ENCODE data around the gene MTMR6.

Gene MTMR6

DNA sequence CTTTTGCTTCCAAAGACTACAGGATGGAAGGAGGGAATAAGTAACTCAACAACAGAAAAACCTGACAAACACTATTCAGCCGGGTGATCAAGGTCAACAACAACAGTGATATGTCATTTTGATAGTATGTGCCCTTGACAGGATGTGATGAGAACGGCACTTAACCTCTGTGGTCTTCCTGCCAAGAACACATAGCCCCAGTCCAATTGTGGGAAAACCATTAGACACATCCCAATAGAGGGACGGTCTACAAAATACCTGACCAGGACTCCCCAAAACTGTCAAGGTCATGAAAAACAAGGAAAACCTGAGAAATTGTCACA lies 72.1 kb downstream of the MTMR6 start:
- DNase-seq (ENCODE audit: low spot score): no peak

DNA sequence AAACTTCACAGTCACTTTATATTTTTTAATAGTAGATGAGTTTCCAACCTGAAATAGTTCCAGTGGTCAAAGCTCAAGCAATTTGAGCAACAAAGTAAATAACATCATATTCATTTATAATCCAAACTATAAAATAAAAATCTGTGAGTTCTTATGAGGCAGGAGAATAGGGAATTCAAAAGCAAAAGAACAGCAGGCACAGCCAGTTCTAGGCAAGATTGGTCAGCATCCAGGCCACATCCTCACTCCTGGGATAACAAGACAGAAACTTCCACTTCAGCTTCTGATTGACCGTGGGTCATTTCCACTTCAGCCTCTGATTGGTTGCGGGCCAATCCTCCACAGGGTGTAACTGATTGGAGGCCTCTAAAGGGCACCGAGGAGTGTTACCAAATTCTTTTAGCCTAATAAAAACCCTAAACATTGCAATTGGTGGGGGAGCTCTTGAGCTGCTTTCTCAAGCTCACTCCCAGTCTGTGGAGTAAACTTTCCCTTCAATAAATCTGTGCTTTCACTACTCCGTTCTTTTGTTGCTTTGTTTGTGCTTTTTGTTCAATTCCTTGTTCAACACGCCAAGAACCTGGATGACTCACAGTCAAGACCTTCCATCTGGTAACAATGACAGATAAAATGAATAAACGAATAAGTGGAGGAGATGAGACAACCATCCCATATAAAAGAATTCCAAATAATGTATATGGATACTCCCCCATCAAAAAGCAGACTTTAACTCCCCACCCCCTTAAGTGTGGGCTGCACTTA lies 72.6 kb downstream of the MTMR6 start:
- no peak for DNase-seq (ENCODE audit: low spot score)

DNA sequence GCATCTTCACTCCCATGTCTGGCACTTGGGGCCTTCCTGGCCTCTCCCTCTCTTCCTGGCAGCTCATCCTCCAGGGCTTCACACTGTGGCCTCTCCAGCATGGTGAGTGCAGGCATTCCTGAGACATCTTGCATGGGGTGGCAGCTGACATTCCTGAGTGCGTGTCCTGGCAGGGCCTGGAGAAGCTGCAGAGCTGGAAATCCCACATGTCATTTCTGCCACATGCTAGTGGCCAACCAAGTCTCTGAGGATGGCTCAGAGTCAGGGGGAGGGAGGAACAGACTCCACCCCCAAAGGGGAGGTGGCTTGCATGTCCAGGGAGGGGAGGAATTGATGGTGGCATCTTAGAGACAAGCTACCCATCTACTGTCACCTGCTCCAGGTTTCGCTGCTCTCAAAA lies 73.6 kb downstream of the MTMR6 start:
- DNase-seq (ENCODE audit: low spot score): no peak

DNA sequence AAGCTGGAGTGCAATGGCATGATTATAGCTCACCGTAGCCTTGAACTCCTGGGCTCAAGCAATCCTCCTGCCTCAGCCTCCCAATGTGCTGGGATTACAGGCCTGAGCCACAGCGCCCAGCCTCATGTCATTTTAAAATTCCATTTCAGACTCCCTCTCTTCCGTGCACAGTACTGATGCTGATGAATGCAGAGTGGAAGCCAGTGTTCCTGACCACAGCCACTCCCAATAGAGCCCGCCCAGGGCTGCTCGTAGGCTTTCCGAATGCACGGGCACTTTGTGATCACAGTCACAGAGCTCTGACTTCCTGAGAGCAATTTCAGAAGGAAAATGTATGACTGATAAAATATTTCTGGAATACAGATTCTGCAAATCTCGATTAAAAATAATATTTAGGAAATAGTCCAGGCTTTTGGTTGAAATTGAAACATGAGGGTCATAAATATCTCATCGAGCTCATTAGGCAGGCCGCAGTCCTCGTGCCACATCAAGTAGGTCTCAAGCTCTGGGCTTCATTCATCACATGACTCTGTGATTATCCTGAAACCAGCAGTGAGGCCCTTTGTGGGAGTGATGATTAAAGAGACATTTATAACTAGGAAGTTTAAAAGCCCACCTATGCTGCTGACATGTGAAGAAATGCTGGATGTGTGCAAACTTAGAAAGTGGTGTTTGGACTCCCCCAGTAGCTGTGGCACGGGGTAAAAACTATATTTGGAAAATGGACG lies 76.3 kb downstream of the MTMR6 start:
- DNase-seq (ENCODE audit: low spot score): no peak

DNA sequence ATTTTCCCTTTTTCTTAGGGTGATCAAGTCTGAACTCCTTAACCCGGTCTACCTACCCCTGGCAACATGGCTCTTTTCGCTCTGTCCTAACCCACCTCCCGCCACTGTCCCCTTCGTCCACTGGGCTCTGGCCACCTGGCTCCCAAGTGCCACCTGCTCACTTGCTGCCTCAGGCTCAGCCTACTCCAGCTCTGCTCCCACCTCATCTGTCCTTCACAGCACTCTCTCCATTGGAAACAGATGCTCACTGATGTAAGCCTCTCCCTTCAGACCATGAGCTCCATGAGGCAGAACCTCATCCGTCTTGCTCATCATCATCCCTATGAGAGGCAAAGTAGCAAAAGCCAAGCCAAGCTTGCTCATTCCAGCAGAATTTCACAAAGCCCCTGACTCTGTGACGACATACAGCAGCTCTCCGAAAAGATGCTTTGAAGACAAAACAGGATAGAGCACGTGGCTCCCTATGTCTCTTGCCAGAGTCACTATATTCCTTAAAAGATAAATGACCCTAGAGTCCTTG lies 79.9 kb downstream of the MTMR6 start:
- DNase-seq (ENCODE audit: low spot score): no peak

DNA sequence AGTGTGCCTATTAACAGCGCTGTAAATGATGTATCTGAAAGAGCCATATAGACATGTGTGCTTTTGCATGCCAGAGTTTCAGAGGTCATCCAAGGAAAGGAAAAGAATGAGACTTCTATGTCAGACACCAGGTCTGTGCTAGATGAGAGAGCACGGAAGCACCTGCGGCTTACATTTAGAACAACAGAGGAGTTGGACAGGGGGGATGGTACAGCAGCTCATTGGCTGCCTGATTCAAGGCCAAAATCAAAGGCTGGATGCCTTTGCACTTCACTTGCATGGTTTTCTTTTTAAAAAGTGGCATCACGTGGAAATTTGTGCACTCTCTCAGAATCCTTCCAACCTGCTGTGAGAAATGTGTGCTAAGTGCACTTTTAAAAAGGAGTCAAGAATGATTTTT lies 82.4 kb downstream of the MTMR6 start:
- no peak for DNase-seq (ENCODE audit: low spot score)

DNA sequence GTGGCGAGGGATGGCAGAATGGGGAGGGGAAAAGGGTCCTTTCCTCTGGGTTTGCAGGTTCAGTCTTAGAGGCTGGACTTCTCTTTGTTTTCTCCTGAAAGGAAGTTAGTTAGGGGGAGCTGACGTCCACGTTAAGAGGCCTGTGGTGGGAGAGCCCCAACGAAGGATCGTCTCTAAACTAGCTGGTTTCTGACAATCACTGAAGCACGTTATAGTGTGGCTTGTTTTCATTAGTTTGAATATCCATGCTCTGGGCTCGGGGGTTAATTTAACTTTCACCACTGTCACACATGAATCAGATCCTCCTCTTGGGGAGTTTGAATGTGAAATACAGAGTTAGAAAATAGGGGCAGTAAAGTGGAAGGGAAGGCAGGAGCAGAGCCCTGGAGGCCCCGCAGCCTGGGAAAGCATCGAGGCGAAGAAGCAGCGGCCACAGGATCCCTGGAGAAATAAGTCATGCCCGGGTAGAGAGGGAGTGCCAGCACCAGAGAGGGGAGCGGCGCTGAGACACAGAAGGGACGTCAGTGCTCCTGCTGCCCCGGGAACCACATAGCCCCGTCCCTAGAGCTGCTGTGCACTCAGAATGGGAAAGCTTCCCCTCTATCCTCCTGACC lies 84.1 kb downstream of the MTMR6 start:
- DNase-seq (ENCODE audit: low spot score): no peak

DNA sequence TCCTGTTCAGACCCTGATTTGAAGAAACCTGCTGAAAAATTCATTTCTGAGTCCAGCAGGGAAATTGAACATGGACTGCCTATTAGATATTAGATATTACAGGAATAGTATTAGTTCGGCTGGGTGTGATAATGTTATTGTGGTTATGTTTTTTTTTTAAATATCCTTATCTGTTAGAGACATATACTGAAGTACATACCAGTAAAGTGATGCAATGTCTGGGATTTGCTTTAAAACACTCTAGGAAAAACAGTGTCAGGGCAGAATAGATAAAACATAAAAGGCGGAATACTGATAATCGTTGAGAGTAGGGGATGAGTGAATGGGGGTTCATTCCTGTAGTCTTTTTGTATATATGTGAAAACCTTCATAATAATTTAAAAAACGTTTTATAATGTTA lies 86.5 kb downstream of the MTMR6 start:
- no peak for DNase-seq (ENCODE audit: low spot score)

DNA sequence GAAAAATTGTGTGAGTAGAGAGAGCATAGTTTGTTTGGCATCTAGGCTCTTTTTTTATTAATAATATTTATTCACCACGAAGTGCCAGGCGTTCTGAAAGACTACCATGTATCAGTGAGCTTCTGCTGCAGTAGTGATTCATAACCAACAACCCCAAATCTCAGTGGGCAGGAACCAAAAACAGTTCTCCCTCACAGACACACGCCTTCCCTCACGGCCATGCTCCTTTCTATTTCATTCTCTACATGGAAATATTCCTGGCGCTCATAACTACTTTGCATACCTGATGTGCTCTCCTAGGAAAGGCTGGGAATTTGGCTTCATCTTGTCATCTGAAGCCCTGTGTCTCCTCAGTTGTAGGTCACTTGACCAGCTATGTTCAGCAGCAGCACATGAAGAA lies 88.6 kb downstream of the MTMR6 start:
- no peak for DNase-seq (ENCODE audit: low spot score)

DNA sequence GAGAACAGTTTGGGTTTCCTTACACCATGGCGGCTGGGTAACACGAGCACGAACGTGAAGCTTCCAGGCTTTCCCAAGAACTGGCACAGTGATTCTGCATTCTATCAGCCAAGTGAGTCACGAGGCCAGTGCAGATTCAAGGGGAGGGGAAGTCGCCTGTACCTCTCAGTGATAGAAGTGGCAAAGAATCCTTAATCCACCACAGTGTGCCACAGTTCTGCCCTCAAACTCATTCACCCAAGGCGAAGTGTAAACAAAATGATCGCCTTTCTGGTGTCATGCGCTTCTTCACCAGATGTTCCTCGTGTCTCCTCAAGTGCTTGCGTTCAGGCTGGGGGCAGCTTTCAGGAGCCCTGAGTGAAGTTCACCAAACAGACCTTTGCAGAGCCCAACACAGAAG lies 90.3 kb downstream of the MTMR6 start:
- DNase-seq (ENCODE audit: low spot score): no peak

Data from putamen (tissue), 1 donor.